Limb (tissue), 2 donors: ENCODE results near the gene CMBL.
"Not testable (repeated sequence)": the region's sequence is repeated elsewhere in the genome, so short reads cannot be mapped to it uniquely, and the experiment has no call there.

ENCODE experiments used
- DNase-seq, 2 donors: peaks; one replicate each; pipeline ENCODE4 v3.0.0-alpha.2; 2016; ENCODE audit errors: extremely low spot score in 2 of 2

CMBL gene

DNA sequence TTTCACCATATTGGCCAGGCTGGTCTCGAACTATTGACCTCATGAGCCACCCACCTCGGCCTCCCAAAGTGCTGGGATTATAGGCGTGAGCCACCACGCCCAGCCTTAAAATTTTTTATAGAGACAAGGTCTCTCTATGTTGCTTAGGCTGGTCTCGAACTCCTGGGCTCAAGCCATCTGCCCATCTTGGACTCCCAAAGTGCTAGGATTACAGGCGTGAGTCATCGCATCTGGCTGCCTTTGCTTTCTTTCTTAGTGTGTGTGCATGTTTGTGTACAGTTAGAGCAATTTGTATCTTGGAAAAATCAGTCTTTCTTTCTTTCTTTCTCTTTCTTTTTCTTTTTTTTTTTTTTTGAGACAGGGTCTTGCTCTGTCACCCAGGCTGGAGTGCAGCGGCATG is 22.3 kb downstream of the CMBL start:
- DNase-seq: not testable (repeated sequence)

DNA sequence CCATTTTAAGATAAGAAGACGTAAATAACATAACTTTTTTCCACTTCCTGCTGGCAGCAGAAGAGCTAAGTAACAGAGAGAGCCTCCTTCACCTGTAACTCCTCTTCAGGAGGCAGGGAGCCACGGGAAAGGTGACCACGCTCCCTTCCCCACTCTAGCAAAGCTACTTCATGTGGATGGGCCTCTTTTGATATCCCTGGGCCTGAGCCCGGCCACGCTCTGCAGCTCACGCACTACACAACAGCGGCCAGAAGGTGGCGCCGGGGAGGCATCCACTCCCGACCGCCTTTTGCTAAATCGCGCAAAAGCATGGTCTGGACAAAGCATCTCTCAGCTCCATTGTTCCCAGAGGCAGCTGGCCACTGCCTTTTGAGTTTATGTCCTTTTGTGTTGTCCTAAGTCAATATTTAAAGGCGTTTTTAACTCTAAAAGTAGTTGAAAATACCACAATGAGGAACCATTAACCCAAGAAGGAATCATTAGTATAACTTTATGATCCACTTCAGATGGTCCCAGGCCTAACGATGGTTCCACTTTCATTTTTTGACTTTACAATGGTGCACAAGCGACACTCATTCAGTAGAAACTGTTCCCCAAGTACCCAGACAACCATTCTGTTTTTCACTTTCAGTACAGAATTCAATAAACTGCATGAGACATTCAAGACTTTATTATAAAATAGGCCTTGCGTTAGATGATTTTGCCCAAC is 23.6 kb downstream of the CMBL start:
- DNase-seq: peak; percentile 77 to 91

GRCh38 chr5:10279925-10280720 is 27.6 kb downstream of the CMBL start:
- no peak for DNase-seq

GRCh38 chr5:10279328-10279727 is 28.4 kb downstream of the CMBL start:
- no peak for DNase-seq

GRCh38 chr5:10278658-10279279 is 28.9 kb downstream of the CMBL start:
- no peak for DNase-seq

GRCh38 chr5:10277773-10278630 is 29.7 kb downstream of the CMBL start:
- no peak for DNase-seq

- no peak for DNase-seq
Observed at GRCh38 chr5:10276691-10277090, 31.0 kb downstream of the CMBL start.

GRCh38 chr5:10275991-10276390 is 31.7 kb downstream of the CMBL start:
- no peak for DNase-seq

GRCh38 chr5:10275460-10275859 is 32.2 kb downstream of the CMBL start:
- no peak for DNase-seq

DNA sequence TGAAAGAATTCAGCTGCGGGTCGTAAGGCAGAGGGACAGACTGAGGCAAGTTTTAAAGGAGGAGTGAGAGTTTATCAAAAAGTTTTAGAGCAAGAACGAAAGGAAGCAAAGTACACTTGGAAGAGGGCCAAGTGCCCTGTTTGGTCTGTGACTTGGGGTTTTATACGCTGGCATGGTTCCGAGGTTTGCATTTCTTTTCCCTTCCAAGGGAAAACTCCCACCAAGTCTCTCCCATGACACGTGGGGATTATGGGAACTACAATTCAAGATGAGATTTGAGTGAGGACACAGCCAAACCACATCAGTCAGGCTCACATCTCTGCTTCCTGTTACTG is 34.9 kb downstream of the CMBL start:
- DNase-seq: not testable (repeated sequence)

GRCh38 chr5:10272053-10272874 is 35.4 kb downstream of the CMBL start:
- no peak for DNase-seq

GRCh38 chr5:10268100-10268499 is 39.6 kb downstream of the CMBL start:
- no peak for DNase-seq

DNA sequence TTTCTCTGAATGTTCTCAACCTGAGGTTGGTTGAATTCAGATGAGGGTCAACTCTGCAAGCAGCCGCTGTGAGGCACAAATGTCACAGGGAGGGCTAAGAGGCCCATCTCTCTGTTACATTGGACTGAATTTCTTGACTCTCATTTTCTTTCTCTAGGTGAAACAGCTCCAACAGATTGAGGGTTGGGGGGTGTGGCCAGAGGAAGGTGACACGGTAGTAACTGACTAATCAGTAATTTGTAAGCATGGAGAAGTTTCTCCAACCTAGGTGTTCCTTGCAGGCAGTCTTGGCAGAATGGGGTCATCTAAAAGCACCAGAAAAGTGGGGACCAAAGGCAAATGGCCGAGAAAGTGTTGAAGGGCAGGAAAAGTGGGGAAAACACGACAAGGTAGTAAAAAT is 40.9 kb downstream of the CMBL start:
- no peak for DNase-seq

DNA sequence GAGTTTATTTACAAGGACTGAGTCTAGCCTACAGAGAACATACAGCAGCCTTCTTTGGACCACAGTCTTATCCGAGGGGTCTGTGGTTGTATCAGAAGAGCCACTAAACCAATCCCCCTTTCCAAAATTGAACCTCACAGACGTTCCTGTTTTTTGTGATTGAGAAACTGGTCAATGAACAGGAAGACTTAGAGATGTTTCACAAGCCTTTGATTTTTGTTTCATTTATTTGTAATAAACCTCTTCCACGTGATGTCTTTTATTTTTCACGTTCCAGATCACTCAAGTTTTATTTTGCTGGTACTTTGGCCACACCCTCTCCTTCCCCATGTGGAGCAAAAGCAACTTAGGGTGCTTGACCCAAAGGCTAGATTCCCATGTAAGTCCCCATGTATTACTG is 41.6 kb downstream of the CMBL start:
- DNase-seq: no peak

- no peak for DNase-seq
Observed at GRCh38 chr5:10265245-10266109, 42.2 kb downstream of the CMBL start.

- DNase-seq: no peak
Observed at GRCh38 chr5:10264604-10265003, 43.1 kb downstream of the CMBL start.

- no peak for DNase-seq
Observed at GRCh38 chr5:10262995-10263394, 44.7 kb downstream of the CMBL start.

- no peak for DNase-seq
Observed at GRCh38 chr5:10262121-10262774, 45.5 kb downstream of the CMBL start.

DNA sequence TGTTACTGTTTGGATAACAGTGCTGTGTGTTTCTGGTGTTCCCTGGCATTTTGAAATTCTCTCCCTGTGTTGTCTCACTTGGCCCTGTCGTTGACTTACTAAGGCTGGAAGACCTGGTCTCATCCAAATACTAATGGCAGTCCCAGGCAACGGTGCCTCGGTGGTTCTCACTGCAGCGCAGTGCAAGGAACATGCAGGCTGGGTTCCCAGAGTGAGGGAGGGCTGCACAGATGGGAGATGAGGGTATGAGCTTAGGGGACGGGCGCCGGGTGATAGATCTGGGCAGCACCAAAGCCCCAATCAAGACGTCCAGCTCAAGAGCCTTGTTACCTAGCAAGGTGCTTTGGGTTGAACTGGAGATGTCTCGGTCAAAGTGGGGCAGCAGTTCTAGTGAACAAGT is 46.6 kb downstream of the CMBL start:
- no peak for DNase-seq
